Fibroblast of lung (primary cell): ENCODE data around the gene ZBTB40. TPM values are rescaled to one million over a fixed set of nuclear protein-coding genes. Genes with fewer than 3 reads are reported as not detected.

Experiments used
- DNase-seq, 2 donors: peaks; one replicate each; pipeline versions ENCODE4 v3.0.0 to v3.0.0-alpha.2; 2010; ENCODE audit warnings: low read depth in 2 of 2
- H2AFZ ChIP-seq: 2 replicates; pipeline ENCODE4 v1.5.1; 2012; ENCODE audit warnings: low read length, control low read depth, inconsistent platforms
- H3K27ac ChIP-seq: 2 replicates; pipeline ENCODE4 v1.5.1; 2011; ENCODE audit warnings: low read length, control low read depth; ENCODE audit not compliant: insufficient read depth
- H3K27me3 ChIP-seq: 2 replicates; pipeline ENCODE4 v1.5.1; 2011; ENCODE audit warnings: mild to moderate bottlenecking, low read length; ENCODE audit not compliant: control insufficient read depth, insufficient read depth
- H3K36me3 ChIP-seq: 2 replicates; pipeline ENCODE4 v1.5.1; 2011; ENCODE audit warnings: low read length; ENCODE audit not compliant: control insufficient read depth, insufficient read depth
- H3K4me1 ChIP-seq: 2 replicates; pipeline ENCODE4 v1.5.1; 2011; ENCODE audit warnings: low read length; ENCODE audit not compliant: control insufficient read depth, insufficient read depth; ENCODE audit errors: extremely low read depth
- H3K4me2 ChIP-seq: 2 replicates; pipeline ENCODE4 v1.5.1; 2011; ENCODE audit warnings: low read length, control low read depth; ENCODE audit not compliant: insufficient read depth; ENCODE audit errors: extremely low read depth
- H3K4me3 ChIP-seq, 4 experiments: fragments of 200-600 bp in 1 of 4; sonication (generic) in 1 of 4; replicated peaks in 1 of 4; 2 replicates each; pipeline ENCODE4 v1.5.1; 2011 to 2016; ENCODE audit warnings: low read length in 4 of 4, low read depth in 3 of 4, mild to moderate bottlenecking in 3 of 4, control low read depth in 2 of 4, inconsistent platforms in 1 of 4, mixed read lengths in 1 of 4; ENCODE audit not compliant: insufficient read depth in 1 of 4; ENCODE audit errors: control extremely low read depth in 1 of 4
- H3K79me2 ChIP-seq: 2 replicates; pipeline ENCODE4 v1.5.1; 2012; ENCODE audit warnings: mild to moderate bottlenecking, low read length, inconsistent platforms; ENCODE audit not compliant: control insufficient read depth, insufficient read depth
- H3K9ac ChIP-seq: 2 replicates; pipeline ENCODE4 v1.5.1; 2011; ENCODE audit warnings: mild to moderate bottlenecking, low read length, control low read depth; ENCODE audit not compliant: insufficient read depth
- H3K9me3 ChIP-seq: 2 replicates; pipeline ENCODE4 v1.5.1; 2012; ENCODE audit warnings: low read depth, low read length; ENCODE audit not compliant: control insufficient read depth, insufficient read depth
- H4K20me1 ChIP-seq: 2 replicates; pipeline ENCODE4 v1.5.1; 2011; ENCODE audit warnings: low read length; ENCODE audit not compliant: control insufficient read depth, insufficient read depth; ENCODE audit errors: extremely low read depth
- EZH2 ChIP-seq: IDR thresholded peaks from 2 replicates; pipeline ENCODE4 v1.5.1; 2012; ENCODE audit warnings: low read length, control low read depth, mild to moderate bottlenecking; ENCODE audit errors: missing control alignments
- polyA plus RNA-seq, 2 donors: library from polyadenylated mRNA; depleted of rRNA in 1 of 2; stranded (reverse) in 1 of 2; unstranded in 1 of 2; fragments of >200 nt; gene quantifications; 2 replicates each; pipeline ENCODE4 v1.2.1, GENCODE V29; 2011 to 2012; ENCODE audit warnings: missing spikeins in 1 of 2
- total RNA-seq: library from RNA; depleted of rRNA; stranded (reverse); fragments of >200 nt; gene quantifications from 2 replicates; pipeline ENCODE4 v1.2.1, GENCODE V29; 2014
- TF ChIP-seq, protein P1 (sequence below), 2 donors: IDR thresholded peaks in 1 of 2; conservative IDR thresholded peaks in 1 of 2; 1 replicate in 1 of 2; 2 replicates in 1 of 2; pipeline ENCODE4 v1.5.1; 2011 to 2012; ENCODE audit warnings: low read length in 2 of 2, control low read depth in 1 of 2, inconsistent platforms in 1 of 2, low read depth in 1 of 2, mild to moderate bottlenecking in 1 of 2

ZBTB40 gene
- total and polyA plus RNA-seq, 2 donors (not counting 1 experiment from before 2014, with no cell fraction given) = 3.4 to 12.4 TPM

DNA sequence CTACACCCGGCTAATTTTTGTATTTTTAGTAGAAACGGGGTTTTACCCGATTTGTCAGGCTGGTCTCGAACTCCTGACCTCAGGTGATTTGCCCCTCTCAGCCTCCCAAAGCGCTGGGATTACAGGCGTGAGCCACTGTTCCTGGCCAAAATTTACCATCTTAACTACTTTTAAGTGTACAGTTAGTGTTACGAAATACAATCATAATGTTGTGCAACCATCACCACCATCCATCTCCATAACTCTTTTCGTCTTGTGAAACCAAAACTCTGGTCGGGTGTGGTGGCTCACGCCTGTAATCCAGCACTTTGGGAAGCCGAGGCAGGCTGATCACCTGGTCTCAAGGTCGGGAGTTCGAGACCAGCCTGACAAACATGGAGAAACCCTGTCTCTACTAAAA is 14.1 kb upstream of the ZBTB40 start:
- no peaks in the 10 kb centered on the region for H3K4me1 ChIP-seq
- H3K27ac ChIP-seq = no peak overlapping the region

DNA sequence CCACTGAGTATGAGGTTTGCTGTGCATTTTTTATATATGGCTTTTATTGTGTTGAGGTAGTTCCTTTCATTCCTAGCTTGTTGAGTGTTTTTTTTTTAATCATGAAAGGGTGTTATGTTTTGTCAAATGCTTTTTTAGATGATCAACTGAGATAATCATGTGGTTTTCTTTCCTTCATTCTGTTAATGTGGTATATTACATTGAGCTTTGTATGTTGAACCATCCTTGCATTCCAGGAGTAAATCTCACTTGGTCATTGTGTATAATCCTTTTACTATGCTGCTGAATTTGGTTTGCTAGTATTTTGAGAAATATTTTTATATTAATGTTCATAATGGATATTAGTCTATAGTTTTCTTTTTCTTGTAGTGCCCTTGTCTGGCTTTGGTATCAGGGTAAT is 11.1 kb upstream of the ZBTB40 start:
- no peak for DNase-seq
- TF ChIP-seq, protein P1, sequence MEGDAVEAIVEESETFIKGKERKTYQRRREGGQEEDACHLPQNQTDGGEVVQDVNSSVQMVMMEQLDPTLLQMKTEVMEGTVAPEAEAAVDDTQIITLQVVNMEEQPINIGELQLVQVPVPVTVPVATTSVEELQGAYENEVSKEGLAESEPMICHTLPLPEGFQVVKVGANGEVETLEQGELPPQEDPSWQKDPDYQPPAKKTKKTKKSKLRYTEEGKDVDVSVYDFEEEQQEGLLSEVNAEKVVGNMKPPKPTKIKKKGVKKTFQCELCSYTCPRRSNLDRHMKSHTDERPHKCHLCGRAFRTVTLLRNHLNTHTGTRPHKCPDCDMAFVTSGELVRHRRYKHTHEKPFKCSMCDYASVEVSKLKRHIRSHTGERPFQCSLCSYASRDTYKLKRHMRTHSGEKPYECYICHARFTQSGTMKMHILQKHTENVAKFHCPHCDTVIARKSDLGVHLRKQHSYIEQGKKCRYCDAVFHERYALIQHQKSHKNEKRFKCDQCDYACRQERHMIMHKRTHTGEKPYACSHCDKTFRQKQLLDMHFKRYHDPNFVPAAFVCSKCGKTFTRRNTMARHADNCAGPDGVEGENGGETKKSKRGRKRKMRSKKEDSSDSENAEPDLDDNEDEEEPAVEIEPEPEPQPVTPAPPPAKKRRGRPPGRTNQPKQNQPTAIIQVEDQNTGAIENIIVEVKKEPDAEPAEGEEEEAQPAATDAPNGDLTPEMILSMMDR (conservative IDR thresholded peaks at IDR 0.05 in 1 of 2, IDR thresholded peaks at IDR 0.05 in 1 of 2; ENCODE audit: low read depth in 1 of 2, low read length in 2 of 2) = no peak
- no peak for TF ChIP-seq EZH2
- H3K9me3 ChIP-seq = no peaks in the 10 kb centered on the region
- H3K4me1 ChIP-seq = no peaks in the 10 kb centered on the region
- no peak overlapping the region for H3K27ac ChIP-seq
- H3K4me2 ChIP-seq = no peak overlapping the region
- H3K36me3 ChIP-seq = no peaks in the 10 kb centered on the region
- H3K4me3 ChIP-seq = no peak overlapping the region
- no peaks in the 10 kb centered on the region for H3K79me2 ChIP-seq
- no peak overlapping the region for H3K9ac ChIP-seq
- no peaks in the 10 kb centered on the region for H4K20me1 ChIP-seq
- peaks cover 2% of the 10 kb centered on the region for H3K27me3 ChIP-seq
- no peak overlapping the region for H2AFZ ChIP-seq

More for the DNA sequence above, 14.1 kb upstream of the ZBTB40 start:
- Histone ChIP-seq H4K20me1 (no peaks in the 10 kb centered on the region), H3K4me2 (no peak overlapping the region), H3K9me3 (no peaks in the 10 kb centered on the region), H2AFZ (no peak overlapping the region), H3K79me2 (no peaks in the 10 kb centered on the region), H3K4me3 (no peak overlapping the region), H3K36me3 (no peaks in the 10 kb centered on the region), H3K9ac (no peak overlapping the region), H3K27me3 (peaks cover 2% of the 10 kb centered on the region)
- TF ChIP-seq, protein P1 (conservative IDR thresholded peaks at IDR 0.05 in 1 of 2, IDR thresholded peaks at IDR 0.05 in 1 of 2; ENCODE audit: low read depth in 1 of 2, low read length in 2 of 2) = no peak
- TF ChIP-seq EZH2 = no peak
- DNase-seq = peak in 1 of 2 donors; percentile 28

DNA sequence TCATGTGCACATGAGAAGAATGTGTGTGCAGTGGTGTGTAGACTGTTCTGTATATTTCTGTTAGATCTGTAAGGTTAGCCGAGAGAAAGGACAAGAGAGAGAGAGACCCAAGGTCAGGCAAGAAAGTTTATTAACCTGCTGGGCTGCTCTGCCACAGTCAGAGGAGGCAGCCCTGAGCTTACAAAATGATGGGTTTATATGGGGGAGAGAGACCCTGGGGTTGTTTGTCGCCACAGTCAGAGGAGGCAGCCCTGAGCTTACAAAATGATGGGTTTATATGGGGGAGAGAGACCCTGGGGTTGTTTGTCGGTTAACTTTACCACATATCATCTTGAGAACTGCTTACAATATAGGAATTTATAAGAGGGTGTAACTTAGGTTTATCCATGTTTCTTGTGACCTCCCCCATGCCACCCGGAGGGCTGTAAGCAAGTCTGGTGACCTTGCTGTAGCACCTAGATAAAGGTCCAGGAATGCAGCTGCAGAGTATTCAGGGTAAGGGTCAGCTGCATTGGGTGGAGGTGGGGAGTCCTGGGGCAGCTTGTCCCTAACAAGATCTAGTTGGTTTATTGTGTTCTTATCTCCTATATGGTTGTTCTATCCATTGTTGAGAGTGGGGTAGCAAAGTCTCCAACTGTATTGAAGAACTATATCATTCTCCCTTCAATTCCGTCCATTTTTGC is 9.3 kb upstream of the ZBTB40 start:
- TF ChIP-seq, protein P1 (conservative IDR thresholded peaks at IDR 0.05 in 1 of 2, IDR thresholded peaks at IDR 0.05 in 1 of 2; ENCODE audit: low read depth in 1 of 2, low read length in 2 of 2) = no peak
- no peak for TF ChIP-seq EZH2

More for the DNA sequence above, 9.3 kb upstream of the ZBTB40 start:
- H4K20me1 ChIP-seq = no peaks in the 10 kb centered on the region
- H3K36me3 ChIP-seq = no peaks in the 10 kb centered on the region
- peaks cover under 1% of the 10 kb centered on the region for H3K4me1 ChIP-seq
- H3K27me3 ChIP-seq = peaks cover 2% of the 10 kb centered on the region
- H2AFZ ChIP-seq = no peak overlapping the region
- H3K79me2 ChIP-seq = no peaks in the 10 kb centered on the region
- H3K4me2 ChIP-seq = no peak overlapping the region
- no peak overlapping the region for H3K4me3 ChIP-seq
- no peak overlapping the region for H3K27ac ChIP-seq
- H3K9ac ChIP-seq = no peak overlapping the region
- DNase-seq = no peak
- H3K9me3 ChIP-seq = no peaks in the 10 kb centered on the region
